Measurements from ENCODE around the gene SLC5A3. TPM values are rescaled to one million over a fixed set of nuclear protein-coding genes. Genes with fewer than 3 reads are reported as not detected.

Gene SLC5A3
- total RNA-seq, 1 donor from 2014 or later: 65.8 TPM

GRCh38 chr21:34071683-34072082, 1.7 kb upstream of the SLC5A3 start:
- DNase-seq (ENCODE audit: low read depth): no peak

GRCh38 chr21:34072145-34073031, 990 bp upstream of the SLC5A3 start:
- DNase-seq (ENCODE audit: low read depth): no peak

- no peak for DNase-seq (ENCODE audit: low read depth)
These were observed 438 bp downstream of the SLC5A3 start for GRCh38 chr21:34073749-34074282.

GRCh38 chr21:34074283-34075090, 1.1 kb downstream of the SLC5A3 start:
- DNase-seq (ENCODE audit: low read depth): no peak

- no peak for DNase-seq (ENCODE audit: low read depth)
These were observed 1.7 kb downstream of the SLC5A3 start for GRCh38 chr21:34075091-34075425.

- DNase-seq (ENCODE audit: low read depth): peak; percentile 37
These were observed 2.6 kb downstream of the SLC5A3 start for GRCh38 chr21:34075760-34076660.

GRCh38 chr21:34076835-34077234, 3.5 kb downstream of the SLC5A3 start:
- DNase-seq (ENCODE audit: low read depth): no peak

GRCh38 chr21:34077888-34078287, 4.5 kb downstream of the SLC5A3 start:
- no peak for DNase-seq (ENCODE audit: low read depth)

GRCh38 chr21:34078915-34079314, 5.5 kb downstream of the SLC5A3 start:
- peak; percentile 24 for DNase-seq (ENCODE audit: low read depth)

- DNase-seq (ENCODE audit: low read depth): peak; percentile 33
These were observed 7.3 kb downstream of the SLC5A3 start for GRCh38 chr21:34080710-34081109.

GRCh38 chr21:34082769-34083168, 9.4 kb downstream of the SLC5A3 start:
- DNase-seq (ENCODE audit: low read depth): no peak

- DNase-seq (ENCODE audit: low read depth): peak; percentile 48
These were observed 10.0 kb downstream of the SLC5A3 start for GRCh38 chr21:34083357-34083756.

- no peak for DNase-seq (ENCODE audit: low read depth)
These were observed 11.8 kb downstream of the SLC5A3 start for GRCh38 chr21:34085129-34085528.

GRCh38 chr21:34086887-34087306, 13.5 kb downstream of the SLC5A3 start:
- no peak for DNase-seq (ENCODE audit: low read depth)

- no peak for DNase-seq (ENCODE audit: low read depth)
These were observed 15.4 kb downstream of the SLC5A3 start for GRCh38 chr21:34088752-34089151.

GRCh38 chr21:34091032-34091431, 17.7 kb downstream of the SLC5A3 start:
- no peak for DNase-seq (ENCODE audit: low read depth)

GRCh38 chr21:34091607-34092006, 18.2 kb downstream of the SLC5A3 start:
- DNase-seq (ENCODE audit: low read depth): peak; percentile 29

GRCh38 chr21:34092262-34092921, 19.0 kb downstream of the SLC5A3 start:
- peak; percentile 22 for DNase-seq (ENCODE audit: low read depth)

- DNase-seq (ENCODE audit: low read depth): no peak
These were observed 19.7 kb downstream of the SLC5A3 start for GRCh38 chr21:34093083-34093482.

GRCh38 chr21:34094949-34095348, 21.6 kb downstream of the SLC5A3 start:
- no peak for DNase-seq (ENCODE audit: low read depth)

GRCh38 chr21:34097442-34097841, 24.1 kb downstream of the SLC5A3 start:
- DNase-seq (ENCODE audit: low read depth): no peak
